GM19438 (cell line): Measurements from ENCODE around the gene BCAS3.

ENCODE experiments used
- ATAC-seq: cut with Tn5 transposase; IDR thresholded peaks from one replicate; pipeline ENCODE4 v1.9.1; 2021; ENCODE audit warnings: low read depth; ENCODE audit not compliant: unreplicated experiment

Gene BCAS3

DNA sequence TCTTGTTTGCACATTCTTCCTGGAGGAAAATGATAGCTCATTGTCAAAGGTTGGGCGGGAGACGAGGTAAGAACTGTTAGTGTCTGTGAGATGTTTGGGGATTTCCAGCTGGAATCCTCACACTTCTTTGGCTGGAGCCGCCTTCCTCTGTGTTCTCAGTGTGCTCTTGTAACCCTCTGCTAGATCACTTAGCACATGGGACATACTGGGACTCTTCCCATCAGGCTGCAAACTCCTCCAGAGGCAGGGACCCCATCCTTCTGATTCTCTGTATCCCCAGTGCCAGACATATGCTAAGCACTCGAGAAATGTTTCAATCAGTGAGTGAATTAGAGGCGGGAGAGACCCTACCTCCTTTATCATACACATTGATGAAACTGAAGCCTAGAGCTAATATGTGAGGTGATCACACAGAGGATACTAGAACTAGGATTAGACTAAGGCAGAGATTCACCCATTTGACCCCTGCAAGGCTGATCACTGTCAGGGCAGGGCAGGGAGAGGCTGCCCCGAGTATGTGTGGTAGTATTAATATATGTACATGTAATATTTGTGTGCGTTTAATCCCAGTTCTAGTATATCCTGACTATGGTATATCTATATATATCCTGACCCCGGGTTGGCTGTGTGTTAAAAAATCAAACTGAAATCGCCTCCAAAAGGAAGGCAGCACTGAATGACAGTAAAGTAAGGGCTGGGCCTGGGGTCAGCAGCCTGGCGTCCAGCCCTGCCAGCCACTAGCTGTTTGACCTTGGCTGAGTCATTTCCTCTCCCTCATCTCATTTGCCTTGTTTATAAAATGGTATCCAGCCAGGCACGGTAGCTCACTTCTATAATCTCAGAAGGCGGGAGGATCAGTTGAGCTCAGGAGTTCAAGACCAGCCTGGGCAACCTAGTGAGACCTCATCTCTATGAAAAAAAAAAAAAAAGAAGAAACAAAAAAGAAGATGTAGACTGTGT lies 646.5 kb downstream of the BCAS3 start:
- no peak for ATAC-seq

DNA sequence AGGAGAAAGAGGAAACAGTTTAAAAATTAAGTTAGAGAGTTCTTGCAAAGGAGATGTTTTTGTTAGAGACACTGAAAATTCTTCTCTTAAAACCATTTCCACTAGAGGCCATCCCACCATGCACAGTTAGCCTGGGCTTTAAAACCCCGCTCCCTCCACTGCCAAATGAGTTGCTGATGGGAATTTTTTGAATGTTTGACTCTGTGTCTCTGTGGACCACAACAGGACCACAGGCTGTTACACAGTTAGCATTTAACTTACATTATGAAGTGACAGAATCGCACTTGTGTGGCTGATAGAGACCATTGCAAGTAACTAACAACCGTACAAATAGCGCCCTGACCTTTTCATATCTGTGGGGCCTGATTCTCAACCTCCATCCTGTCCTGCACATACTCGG lies 647.3 kb downstream of the BCAS3 start:
- no peak for ATAC-seq

DNA sequence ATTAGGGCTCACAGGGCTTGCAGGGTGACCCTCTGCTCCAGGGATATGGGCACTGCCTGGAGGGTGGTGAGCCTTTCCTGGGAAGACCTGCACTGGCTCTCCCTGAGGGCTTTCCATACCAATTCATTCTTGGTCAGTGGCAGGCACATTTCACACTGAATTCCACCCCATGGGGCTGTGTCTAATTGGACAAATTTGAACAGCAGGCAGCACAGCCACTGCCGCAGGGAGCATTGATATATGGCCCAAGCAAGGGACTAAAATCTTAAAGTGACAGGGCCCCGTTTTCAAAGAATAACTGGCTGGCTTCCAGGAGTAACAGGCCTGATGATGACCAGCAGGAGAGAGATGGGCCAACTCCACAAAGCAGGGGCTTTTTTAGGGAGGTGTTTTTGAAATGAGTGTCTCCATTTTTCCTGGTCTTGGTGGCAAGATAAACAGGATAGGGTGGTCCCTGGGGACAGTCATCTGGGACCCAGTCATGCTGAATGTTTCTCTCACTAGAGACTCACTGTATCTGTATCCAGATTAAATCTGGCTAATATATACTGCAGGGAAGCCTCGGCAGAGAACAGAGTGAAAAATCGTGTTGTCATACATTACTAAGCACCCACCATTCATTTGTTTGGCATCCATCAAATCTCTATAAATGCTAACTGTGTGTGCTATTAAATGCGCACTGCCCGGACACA lies 647.9 kb downstream of the BCAS3 start:
- ATAC-seq = no peak

DNA sequence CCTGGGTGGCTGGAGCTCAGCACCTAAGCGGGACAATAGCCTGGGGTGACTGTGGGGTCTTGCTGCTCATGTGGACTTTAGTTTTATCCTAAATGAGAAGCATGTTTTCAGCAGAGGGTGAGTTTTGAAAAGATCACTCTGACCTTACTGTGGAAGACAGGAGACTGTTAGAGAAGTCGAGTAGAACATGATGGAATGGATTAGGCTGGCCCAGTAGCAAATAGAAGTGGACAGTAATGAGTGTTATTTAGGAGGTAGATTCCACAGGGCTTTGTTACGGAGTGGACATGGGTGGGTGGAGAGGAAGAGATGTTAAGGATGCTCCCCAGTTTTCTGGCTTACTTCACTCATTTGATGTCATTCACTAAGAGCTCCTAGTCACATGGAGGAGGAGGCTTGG lies 648.7 kb downstream of the BCAS3 start:
- no peak for ATAC-seq

DNA sequence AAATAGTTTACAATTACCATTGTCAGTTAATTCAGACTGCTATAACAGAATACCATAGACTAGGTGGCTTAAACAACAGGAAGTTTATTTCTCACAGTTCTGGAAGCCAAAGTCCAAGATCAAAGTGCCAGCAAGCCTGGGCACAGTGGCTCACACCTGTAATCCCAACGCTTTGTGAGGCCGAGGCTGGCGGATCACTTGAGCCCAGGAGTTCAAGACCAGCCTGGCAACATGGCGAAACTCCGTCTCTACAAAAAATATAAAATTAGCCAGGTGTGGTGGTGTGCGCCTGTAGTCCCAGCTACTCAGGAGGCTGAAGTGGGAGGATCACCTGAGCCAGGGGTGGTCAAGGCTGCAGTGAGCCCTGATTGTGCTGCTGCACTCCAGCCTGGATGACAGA lies 650.7 kb downstream of the BCAS3 start:
- no peak for ATAC-seq

DNA sequence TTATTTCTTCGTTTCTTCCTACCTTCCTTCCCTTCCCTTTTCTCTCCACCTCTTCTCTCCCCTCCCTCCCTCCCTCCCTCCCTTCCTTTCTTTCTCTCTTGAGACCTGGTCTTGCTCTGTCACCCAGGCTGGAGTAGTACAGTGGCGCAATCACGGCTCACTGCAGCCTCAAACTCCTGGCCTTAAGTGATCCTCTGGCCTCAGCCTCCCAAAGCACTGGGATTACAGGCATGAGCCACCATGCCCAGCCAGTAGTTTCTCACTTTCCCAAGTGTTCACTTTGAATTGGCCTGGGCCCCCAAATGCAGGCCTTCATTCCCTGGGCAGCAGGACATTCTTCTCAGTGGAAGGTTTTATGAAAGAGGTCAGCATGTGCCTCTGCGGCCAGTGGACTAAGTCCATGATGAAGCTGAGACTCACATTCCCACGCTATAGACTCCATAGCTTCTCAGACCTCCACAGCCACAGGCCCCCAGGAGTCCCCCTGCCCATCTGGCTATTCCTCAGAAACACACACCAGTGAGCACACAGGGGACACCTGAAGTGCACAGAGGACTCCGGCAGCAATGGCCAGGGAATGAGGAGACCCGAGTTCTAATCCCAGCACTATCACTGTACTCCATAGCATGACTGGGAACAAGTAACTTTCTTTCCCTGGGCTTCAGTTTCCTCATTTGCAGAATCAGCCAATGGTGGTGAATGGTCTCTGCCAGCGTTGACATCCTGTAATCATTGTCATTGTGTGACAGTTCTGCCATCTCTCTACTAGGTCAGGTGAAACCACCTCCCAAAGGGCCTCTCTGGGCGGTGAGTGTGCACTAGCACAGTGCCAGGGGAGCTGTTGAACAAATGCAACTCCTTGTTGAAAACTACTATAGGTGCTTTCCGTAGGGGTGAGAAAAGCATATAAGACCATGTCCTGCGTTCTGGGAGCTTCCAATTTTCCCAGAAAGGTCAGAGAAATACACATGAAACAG lies 652.8 kb downstream of the BCAS3 start:
- ATAC-seq = no peak

DNA sequence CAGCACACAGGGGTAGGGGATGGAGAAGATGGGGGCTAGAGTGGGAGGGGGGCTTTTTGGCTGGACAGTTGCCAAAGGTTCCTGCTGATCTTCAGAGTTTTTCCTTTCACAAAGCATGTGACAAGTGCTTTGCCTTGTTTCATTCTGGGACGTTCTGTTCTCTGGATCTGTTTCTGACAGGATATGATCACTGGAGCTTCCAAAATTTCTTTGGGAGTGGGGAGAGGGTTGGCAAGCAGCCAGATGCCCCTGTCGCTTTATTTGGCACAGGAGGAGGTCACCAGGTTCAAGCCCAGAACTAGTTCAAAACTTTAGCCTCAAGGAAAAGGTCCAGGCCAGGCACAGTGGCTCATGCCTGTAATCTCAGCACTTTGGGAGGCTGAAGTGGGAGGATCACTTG lies 653.5 kb downstream of the BCAS3 start:
- no peak for ATAC-seq

DNA sequence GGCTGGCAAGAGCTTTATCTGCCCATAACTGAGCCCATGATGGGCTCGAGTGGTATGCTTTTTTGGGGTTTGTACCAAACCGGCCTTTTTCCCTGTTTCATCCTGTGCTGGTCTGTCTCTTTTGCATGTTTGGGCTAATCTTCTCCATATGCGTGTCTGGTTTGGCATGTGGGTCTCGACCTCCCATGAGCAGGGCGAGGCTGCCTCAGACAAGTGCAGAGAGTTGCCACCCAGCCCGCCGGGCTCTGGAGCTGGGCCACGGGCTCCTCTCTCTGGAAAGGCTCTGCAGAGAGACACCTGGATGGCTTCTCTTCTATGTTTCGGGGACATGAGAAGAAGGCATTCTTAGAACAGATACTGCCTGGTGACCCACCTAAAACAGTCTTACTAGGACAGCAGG lies 654.2 kb downstream of the BCAS3 start:
- no peak for ATAC-seq

DNA sequence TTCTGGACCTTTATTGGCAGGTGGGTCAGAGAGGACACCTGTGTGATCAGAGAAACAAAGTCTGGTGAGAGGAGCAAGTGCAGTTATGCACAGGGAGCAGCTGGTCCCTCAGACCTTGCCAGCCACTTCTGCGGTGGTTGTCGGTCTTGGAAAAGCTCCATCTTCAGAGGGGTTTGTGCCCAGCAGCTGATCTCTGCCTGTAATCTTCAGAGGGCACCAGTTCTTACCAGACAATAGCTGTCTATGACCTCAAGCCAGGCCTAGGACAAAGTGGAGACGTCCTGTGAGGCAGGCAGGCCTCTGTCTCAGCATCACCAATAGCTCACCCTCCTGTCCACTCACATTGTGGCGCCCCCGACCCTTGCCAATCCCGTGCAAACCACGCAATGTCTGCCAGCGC lies 655.5 kb downstream of the BCAS3 start:
- no peak for ATAC-seq

DNA sequence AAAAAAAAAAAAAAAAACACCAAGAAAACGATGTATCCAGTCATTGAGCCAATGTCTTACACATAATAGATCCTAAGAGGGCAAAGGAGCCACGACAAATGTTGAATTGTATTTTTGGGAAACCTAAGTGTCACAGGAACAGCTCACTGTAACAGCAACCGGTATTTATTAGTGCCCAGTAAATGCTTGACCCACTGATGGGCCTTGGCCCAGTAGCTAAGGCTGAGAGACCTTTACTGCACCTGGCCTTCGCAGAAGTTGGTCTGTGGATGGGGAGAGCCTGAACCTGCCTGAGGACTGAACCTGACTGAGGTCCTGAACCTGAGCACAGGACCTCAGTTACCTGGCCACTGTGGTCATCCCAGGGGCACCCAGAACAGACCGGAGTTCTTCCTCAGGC lies 657.0 kb downstream of the BCAS3 start:
- ATAC-seq = no peak

DNA sequence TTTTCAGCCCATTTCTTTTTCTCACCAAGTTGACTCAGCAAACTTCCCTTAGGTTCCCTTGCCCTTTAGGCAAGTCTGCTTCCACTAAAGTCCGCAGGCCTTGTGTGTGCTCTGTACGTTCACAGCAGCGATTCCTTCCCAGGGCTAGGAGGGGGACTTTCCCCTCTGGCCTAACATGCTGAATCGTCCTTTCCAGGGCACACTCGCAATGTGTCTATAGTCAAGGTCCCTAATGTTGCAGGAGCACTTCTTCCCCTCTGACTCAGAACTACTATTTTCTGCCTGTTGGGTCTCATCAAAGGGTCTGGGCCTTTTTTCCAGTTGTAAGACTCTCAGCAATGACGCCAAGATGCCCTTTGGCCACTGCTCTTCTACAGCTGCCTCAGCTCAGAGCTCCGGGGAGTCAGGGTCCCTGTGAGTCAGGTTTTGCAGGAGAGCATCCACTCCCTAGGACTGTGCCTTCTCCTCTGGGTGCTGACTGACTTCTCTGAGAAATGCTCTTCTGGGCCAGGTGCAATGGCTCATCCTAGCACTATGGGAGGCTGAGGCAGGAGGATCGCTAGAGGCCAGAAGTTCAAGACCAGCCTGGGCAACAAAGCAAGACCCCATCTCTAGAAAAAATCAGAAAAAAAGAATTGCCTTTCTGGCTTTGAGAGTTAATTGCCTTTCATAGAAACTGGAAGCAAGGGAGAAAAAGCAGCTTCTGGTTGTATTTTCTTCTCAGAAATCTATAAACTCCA lies 657.6 kb downstream of the BCAS3 start:
- no peak for ATAC-seq

DNA sequence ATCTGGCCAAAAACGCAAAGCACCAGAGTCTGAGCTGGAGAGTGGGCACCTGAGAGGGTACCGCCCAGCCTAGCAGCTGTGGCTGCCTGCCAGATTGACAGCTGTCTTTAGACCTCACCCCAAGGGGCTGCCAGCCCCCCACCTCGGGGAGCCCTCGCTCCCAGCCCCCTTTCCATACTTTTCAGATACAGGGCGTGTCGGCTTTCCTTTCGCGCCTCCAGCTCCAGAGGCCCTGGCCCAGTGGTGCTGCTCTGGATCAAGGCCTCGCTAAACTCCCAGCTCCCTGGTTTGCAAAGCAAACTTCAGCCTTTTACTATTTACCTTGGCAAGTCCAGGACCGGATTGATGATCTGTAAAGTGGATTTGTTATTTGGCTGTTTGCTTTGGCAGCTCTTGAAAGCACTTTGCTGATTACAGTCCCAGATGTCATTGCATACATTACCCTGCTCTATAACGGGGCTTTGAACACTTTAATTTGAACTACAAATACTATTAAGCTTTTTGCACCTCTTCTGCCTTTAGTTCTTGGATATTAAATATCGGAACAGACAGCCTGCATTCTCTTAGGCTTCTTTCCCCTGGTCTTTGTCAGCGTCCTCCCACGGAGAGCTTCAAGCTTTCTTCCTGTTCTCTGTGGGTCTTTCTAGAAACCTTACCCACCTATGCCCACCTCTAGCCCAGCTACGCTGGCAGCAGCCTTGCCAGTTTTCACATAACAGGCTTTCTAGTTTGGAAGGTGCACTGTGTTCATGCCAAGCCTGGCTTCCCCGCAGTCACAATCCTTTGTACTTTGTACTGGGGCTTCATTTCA lies 658.4 kb downstream of the BCAS3 start:
- ATAC-seq = no peak

DNA sequence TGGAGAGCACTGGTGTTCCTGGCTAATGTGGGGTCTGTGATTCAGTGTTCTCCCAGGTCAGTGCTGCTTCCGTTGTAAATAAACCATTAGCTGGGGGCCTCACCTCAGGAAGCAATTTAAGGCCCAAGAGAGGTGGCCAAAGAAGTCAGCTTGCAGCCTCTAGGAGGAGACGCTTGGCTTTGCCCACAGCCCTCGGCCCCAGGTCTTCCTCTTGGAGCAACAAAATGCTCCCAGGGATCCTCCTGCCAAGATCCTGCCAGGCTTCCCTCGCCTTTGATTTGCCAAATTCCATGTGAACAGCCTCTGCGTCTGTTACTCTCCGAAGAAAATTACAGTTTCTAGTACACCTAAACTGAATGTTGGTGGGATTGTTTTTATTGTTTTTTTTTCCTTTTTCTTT lies 659.6 kb downstream of the BCAS3 start:
- no peak for ATAC-seq

DNA sequence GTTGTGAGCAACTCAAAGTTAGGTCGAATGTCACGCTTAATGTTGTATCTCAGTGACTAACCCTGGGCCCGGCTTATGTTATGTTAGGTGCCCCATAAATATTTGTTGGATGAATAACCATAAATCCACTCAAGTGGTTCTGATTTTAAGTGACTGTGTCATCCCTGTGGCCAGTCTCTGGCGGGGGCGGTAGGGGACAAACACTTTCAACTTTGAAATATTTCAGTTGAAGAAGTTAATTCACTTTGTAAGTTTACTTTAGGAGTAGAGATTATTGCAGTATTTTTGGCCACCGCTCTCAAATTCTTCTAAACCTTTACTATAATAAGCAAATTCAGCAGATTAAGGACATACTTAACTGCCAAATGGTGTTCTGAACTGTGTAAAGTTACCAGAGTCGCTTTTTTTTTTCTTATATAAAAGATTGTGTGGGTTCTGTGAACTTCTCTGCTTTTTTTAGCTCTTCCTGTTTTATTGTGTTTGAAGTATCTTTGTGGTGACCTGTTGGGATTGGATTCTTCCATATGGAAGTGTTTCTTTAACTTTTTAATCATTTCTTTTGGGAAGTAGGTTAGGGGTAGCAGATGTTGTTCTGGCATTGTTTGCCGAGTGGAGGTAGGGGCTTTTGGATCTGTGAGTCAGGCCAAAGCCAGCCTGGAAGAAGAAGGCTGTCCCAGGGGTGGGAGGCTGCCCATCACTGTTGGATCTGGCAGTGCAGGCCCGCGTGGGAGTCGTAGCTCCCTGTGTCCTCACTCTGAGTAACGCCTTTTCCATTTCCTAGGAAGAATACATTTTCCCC lies 660.5 kb downstream of the BCAS3 start:
- no peak for ATAC-seq

DNA sequence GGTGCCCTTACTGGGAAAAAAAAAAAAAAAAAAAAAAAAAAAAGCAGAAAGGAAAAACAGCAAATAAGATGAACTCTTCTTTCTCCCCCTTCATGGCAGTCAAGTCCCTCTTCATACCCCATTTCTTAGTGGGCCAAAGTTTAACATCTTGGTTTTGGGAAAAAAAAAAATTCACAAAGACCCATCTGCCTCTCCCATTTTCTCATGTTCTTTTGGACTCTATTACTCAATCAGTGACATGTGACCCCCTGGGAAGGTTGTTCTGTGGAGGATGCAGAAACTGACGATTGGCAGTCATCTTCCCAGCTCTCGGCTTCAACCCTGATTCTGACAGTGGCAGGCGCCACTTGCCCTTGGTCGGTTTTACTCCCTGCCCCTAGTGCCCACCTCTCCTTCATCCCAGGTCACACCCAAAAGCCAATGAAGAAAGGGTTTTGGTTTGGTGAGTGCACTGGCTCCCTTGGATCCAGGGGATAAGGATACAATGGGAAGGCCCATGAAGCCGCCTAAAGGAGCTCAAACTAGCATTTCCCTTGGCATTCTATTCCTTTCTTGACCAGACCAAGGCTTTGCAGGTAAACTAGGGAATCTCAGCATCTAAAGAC lies 661.3 kb downstream of the BCAS3 start:
- no peak for ATAC-seq

DNA sequence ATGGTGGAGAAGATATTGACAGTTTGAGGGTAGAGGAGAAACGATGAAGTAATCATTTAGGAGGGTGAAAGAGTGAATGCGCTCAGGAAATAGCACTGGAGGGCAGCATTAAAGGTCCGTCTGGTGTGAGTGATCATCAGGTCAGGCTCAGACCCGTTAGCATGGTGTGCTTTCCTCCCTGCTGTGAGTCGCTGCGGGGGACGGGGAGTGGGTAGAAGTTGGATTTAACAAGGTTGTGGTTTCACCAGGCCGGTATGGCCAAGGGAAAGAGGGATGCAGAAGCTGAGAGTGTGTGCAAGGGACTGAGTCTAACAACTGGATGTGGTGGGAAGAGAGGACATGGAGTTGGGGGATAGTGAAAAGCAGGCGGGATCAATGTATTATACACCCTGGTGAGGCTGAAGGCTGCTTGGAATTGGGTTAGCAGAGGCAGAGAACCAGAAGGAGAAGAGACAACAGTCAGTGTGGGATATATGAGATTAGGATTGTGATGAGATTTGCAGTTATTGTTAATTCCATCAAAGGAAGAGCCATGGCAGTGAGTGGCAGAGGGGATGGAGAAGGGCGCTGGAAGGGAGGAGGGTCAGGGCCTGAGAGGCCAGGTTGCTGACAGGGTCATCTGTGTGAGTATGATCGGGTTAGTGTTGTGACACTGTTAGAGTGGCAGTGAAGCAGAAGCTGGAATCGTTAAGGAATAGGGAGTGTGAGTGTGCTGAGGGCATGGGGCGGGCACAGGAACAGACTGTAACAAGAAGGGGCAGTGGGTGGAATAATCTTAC lies 663.0 kb downstream of the BCAS3 start:
- no peak for ATAC-seq

DNA sequence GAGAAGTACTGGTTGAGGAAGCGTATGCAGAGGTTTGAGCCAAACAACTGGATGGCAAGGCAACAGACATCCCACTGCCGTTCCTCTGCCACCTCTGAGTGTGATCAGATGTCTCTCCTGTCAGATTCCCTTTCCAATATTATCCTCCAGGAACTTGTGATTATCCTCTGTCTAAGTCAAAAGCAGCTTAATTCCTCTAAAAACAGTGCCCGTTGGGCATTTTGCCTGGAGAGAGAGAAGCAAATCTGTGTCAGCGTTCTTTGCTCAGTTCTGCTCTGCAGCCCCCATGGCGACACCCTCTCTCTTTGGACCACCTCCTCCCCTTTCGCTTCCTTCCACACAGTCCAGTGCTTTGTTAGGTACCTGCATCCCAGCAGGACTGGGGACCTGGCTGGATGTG lies 665.9 kb downstream of the BCAS3 start:
- no peak for ATAC-seq
